Thoracic aorta (tissue), 2 donors: Measurements from ENCODE around the gene COP1. TPM values are rescaled to one million over a fixed set of nuclear protein-coding genes. Genes with fewer than 3 reads are reported as not detected.

Experiments used
- ATAC-seq: fragments of 150-250 bp; one replicate; pipeline ENCODE4 v1.8.0; 2017; ENCODE audit warnings: low read depth; ENCODE audit not compliant: insufficient number of reproducible peaks, low FRiP score
- DNase-seq: peaks from one replicate; pipeline ENCODE4 v3.0.0-alpha.2; 2020; ENCODE audit warnings: low spot score
- H3K27ac ChIP-seq, 2 donors: fragments of 200-600 bp; sonication (generic); 1 replicate in 1 of 2; 2 replicates in 1 of 2; pipeline ENCODE4 v1.5.1; 2016; ENCODE audit warnings: mild to moderate bottlenecking in 2 of 2, moderate library complexity in 2 of 2
- H3K27me3 ChIP-seq: fragments of 200-600 bp; sonication (generic); replicated peaks from 2 replicates; pipeline ENCODE4 v1.6.0; 2016; ENCODE audit warnings: mild to moderate bottlenecking; ENCODE audit not compliant: insufficient read depth
- H3K36me3 ChIP-seq: fragments of 200-600 bp; sonication (generic); one replicate; pipeline ENCODE4 v1.5.1; 2016
- H3K4me1 ChIP-seq, 2 donors: fragments of 200-600 bp; sonication (generic); 1 replicate in 1 of 2; 2 replicates in 1 of 2; pipeline versions ENCODE4 v1.5.1 to v1.6.0; 2016; ENCODE audit warnings: low read depth in 2 of 2, mild to moderate bottlenecking in 1 of 2; ENCODE audit not compliant: control insufficient read depth in 1 of 2
- H3K4me3 ChIP-seq: fragments of 200-600 bp; sonication (generic); 2 replicates; pipeline ENCODE4 v1.5.1; 2016; ENCODE audit warnings: mild to moderate bottlenecking
- H3K9me3 ChIP-seq: fragments of 200-600 bp; sonication (generic); 2 replicates; pipeline ENCODE4 v1.5.1; 2016
- CTCF ChIP-seq: fragments of 200-600 bp; sonication (generic); IDR thresholded peaks from one replicate; pipeline ENCODE4 v1.5.1; 2019; ENCODE audit warnings: antibody characterized with exemption
- total RNA-seq, 2 donors: library from RNA; depleted of rRNA; stranded (reverse); fragments of >200 nt; gene quantifications; one replicate each; pipeline versions ENCODE4 v1.1.0 to v1.2.3, GENCODE V29; 2016

The COP1 gene
- total RNA-seq, 2 donors from 2014 or later: 62.2 to 68.6 TPM

- Histone ChIP-seq H3K36me3 (no peaks in the 10 kb centered on the region), H3K9me3 (peaks cover 3% of the 10 kb centered on the region), H3K4me1 (peaks cover 3 to 23% of the 10 kb centered on the region in 2 donors), H3K27me3 (no peaks in the 10 kb centered on the region), H3K27ac (no peak overlapping the region), H3K4me3 (no peak overlapping the region)
- TF ChIP-seq CTCF: no peak
- ATAC-seq (no peak), DNase-seq (no peak)
These were observed 279.1 kb downstream of the COP1 start for GRCh38 chr1:175927944-175928343.

- no peak for ATAC-seq
- Histone ChIP-seq H3K27me3 (no peaks in the 10 kb centered on the region), H3K4me1 (no peaks in the 10 kb centered on the region), H3K27ac (no peak overlapping the region), H3K9me3 (no peaks in the 10 kb centered on the region), H3K36me3 (no peaks in the 10 kb centered on the region), H3K4me3 (no peak overlapping the region)
- no peak for DNase-seq
- no peak for TF ChIP-seq CTCF
These were observed 284.7 kb downstream of the COP1 start for GRCh38 chr1:175922254-175922881.

- no peaks in the 10 kb centered on the region for H3K36me3 ChIP-seq
- DNase-seq (no peak), ATAC-seq (no peak)
- no peak for TF ChIP-seq CTCF
- no peaks in the 10 kb centered on the region for H3K4me1 ChIP-seq
- no peaks in the 10 kb centered on the region for H3K27me3 ChIP-seq
- H3K27ac ChIP-seq: no peak overlapping the region
- H3K9me3 ChIP-seq: no peaks in the 10 kb centered on the region
- no peak overlapping the region for H3K4me3 ChIP-seq
These were observed 286.7 kb downstream of the COP1 start for GRCh38 chr1:175920381-175920780.

- Histone ChIP-seq H3K4me1 (no peaks in the 10 kb centered on the region), H3K4me3 (no peak overlapping the region), H3K27ac (no peak overlapping the region), H3K9me3 (no peaks in the 10 kb centered on the region), H3K36me3 (no peaks in the 10 kb centered on the region), H3K27me3 (no peaks in the 10 kb centered on the region)
- ATAC-seq: no peak
- TF ChIP-seq CTCF: no peak
- DNase-seq: no peak
These were observed 288.1 kb downstream of the COP1 start for GRCh38 chr1:175919001-175919400.

- TF ChIP-seq CTCF: no peak
- DNase-seq (no peak), ATAC-seq (no peak)
- Histone ChIP-seq H3K27me3 (no peaks in the 10 kb centered on the region), H3K27ac (no peak overlapping the region), H3K4me3 (no peak overlapping the region), H3K4me1 (no peaks in the 10 kb centered on the region), H3K36me3 (no peaks in the 10 kb centered on the region), H3K9me3 (no peaks in the 10 kb centered on the region)
These were observed 288.7 kb downstream of the COP1 start for GRCh38 chr1:175918364-175918801.
